OCI-LY7 (cell line): Measurements from ENCODE around the gene BCL3. TPM values are rescaled to one million over a fixed set of nuclear protein-coding genes. Genes with fewer than 3 reads are reported as not detected.

Experiments
- BruUV-seq: library from RNA; stranded (reverse); fragments of 400-500 nt; replicated peaks from 2 replicates; lab custom pipeline; 2021; lab: Mats Ljungman, UMichigan
- CTCF ChIA-PET: fragments of 300-600 bp; sonication (Branson Sonifier 250); formaldehyde crosslinking; loops from one replicate; lab custom pipeline; 2022; ENCODE audit warnings: antibody characterized with exemption; ENCODE audit not compliant: unreplicated experiment; lab: Charles Lee
- POLR2A ChIA-PET: fragments of 300-600 bp; sonication (Branson Sonifier 250); formaldehyde crosslinking; loops from one replicate; lab custom pipeline; 2022; ENCODE audit warnings: antibody characterized with exemption; lab: Charles Lee
- DNase-seq: peaks from one replicate; pipeline ENCODE4 v3.0.0-alpha.2; 2015; ENCODE audit warnings: low spot score
- H2AFZ ChIP-seq: fragments of 200-600 bp; sonication (generic), shearing (Covaris generic); 2 replicates; pipeline ENCODE4 v1.6.1; 2014; ENCODE audit warnings: mild to moderate bottlenecking, antibody characterized with exemption, low read length, moderate library complexity
- H3K27ac ChIP-seq: fragments of 200-600 bp; sonication (generic); 2 replicates; pipeline ENCODE4 v1.5.1; 2014; ENCODE audit warnings: mixed run types, low read depth, mild to moderate bottlenecking, moderate library complexity, low read length, inconsistent platforms; ENCODE audit not compliant: poor library complexity, severe bottlenecking
- H3K36me3 ChIP-seq: fragments of 200-600 bp; sonication (generic); 2 replicates; pipeline ENCODE4 v1.6.1; 2014; ENCODE audit warnings: mild to moderate bottlenecking, antibody characterized with exemption, low read length, moderate library complexity, mixed read lengths; ENCODE audit not compliant: insufficient read depth
- H3K4me1 ChIP-seq: fragments of 200-600 bp; sonication (generic); 2 replicates; pipeline ENCODE4 v1.5.1; 2014; ENCODE audit warnings: mild to moderate bottlenecking, low read length; ENCODE audit not compliant: insufficient read depth, poor library complexity, severe bottlenecking
- H3K4me2 ChIP-seq: fragments of 200-600 bp; sonication (generic); 2 replicates; pipeline ENCODE4 v1.6.1; 2014; ENCODE audit warnings: mild to moderate bottlenecking, low read length
- H3K4me3 ChIP-seq: fragments of 200-600 bp; sonication (generic); 2 replicates; pipeline ENCODE4 v1.5.1; 2014; ENCODE audit warnings: mild to moderate bottlenecking, low read depth, low read length; ENCODE audit not compliant: poor library complexity, severe bottlenecking
- H3K79me2 ChIP-seq: fragments of 200-600 bp; sonication (generic); 2 replicates; pipeline ENCODE4 v1.6.1; 2016; ENCODE audit warnings: low read depth, mild to moderate bottlenecking, low read length, moderate library complexity, mixed read lengths; ENCODE audit not compliant: insufficient read depth
- H3K9me2 ChIP-seq: fragments of 200-600 bp; sonication (generic); 2 replicates; pipeline ENCODE4 v1.6.1; 2016; ENCODE audit warnings: mild to moderate bottlenecking, low read length, mixed read lengths; ENCODE audit not compliant: insufficient read depth
- H3K9me3 ChIP-seq: fragments of 200-600 bp; sonication (generic); 2 replicates; pipeline ENCODE4 v1.6.1; 2014; ENCODE audit warnings: mild to moderate bottlenecking, mixed run types, low read length, mixed read lengths
- H4K20me1 ChIP-seq: fragments of 200-600 bp; sonication (generic); 2 replicates; pipeline ENCODE4 v1.6.1; 2014; ENCODE audit warnings: mild to moderate bottlenecking, antibody characterized with exemption, low read length, moderate library complexity, mixed read lengths; ENCODE audit not compliant: insufficient read depth
- EZH2phosphoT487 ChIP-seq: fragments of 200-600 bp; sonication (generic); IDR thresholded peaks from 2 replicates; pipeline ENCODE4 v1.6.1; 2018; ENCODE audit warnings: low read depth, borderline replicate concordance, mild to moderate bottlenecking, mixed run types, antibody characterized with exemption, low read length, moderate library complexity, mixed read lengths
- intact Hi-C: fragments of 100-400 bp; cut with micrococcal nuclease; formaldehyde crosslinking; loops from one replicate; pipeline ENCODE4 v1.10.0; 2022; ENCODE audit not compliant: unreplicated experiment
- total RNA-seq, 2 experiments: library from RNA; depleted of rRNA in 1 of 2; stranded (reverse); fragments of >200 nt in 1 of 2; shearing (Covaris generic) in 1 of 2; gene quantifications; 2 replicates each; pipeline ENCODE4 v1.2.3, GENCODE V29; 2014 to 2022
- TF ChIP-seq, protein P1 (sequence below): fragments of 200-600 bp; sonication (generic); conservative IDR thresholded peaks from 2 replicates; pipeline ENCODE4 v1.5.1; 2014; ENCODE audit warnings: mild to moderate bottlenecking, antibody characterized with exemption, low read length, moderate library complexity, mixed read lengths

Gene BCL3
- total RNA-seq, 2 experiments from 2014 or later: 10.2 to 18.6 TPM

DNA sequence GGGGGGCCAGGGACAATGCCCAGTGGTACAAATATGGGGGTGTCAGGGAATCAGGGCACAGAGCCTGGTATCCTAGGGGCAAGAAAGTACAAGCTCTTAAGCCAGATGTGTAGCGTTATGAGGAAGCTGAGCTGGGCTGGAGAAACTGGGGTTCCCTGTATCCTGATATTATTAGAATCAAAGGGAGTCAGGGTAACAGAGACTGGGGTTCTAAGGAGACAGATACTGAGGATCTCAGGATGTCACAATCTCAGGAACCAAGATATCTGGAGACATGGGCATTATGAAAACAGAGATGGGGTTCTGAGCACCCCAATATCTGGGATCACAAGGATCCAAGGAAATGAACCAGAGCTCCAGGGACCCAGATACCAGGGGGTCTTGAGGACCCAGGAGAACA is 784 bp downstream of the BCL3 start:
- CTCF ChIA-PET: no interaction called here
- peak overlapping the region; percentile 95 for H3K27ac ChIP-seq
- H3K9me3 ChIP-seq: no peaks in the 10 kb centered on the region
- TF ChIP-seq, protein P1, sequence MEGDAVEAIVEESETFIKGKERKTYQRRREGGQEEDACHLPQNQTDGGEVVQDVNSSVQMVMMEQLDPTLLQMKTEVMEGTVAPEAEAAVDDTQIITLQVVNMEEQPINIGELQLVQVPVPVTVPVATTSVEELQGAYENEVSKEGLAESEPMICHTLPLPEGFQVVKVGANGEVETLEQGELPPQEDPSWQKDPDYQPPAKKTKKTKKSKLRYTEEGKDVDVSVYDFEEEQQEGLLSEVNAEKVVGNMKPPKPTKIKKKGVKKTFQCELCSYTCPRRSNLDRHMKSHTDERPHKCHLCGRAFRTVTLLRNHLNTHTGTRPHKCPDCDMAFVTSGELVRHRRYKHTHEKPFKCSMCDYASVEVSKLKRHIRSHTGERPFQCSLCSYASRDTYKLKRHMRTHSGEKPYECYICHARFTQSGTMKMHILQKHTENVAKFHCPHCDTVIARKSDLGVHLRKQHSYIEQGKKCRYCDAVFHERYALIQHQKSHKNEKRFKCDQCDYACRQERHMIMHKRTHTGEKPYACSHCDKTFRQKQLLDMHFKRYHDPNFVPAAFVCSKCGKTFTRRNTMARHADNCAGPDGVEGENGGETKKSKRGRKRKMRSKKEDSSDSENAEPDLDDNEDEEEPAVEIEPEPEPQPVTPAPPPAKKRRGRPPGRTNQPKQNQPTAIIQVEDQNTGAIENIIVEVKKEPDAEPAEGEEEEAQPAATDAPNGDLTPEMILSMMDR: no peak
- no peak for TF ChIP-seq EZH2phosphoT487
- H3K79me2 ChIP-seq: peaks cover 31% of the 10 kb centered on the region
- DNase-seq: no peak
- POLR2A ChIA-PET: interaction anchor here (0.6 kb wide), 2 partner anchors 91 to 285 kb away, joined by 3 read pairs; no protein-coding TSS in a partner anchor
- no peak overlapping the region for H2AFZ ChIP-seq
- intact Hi-C loops: no loop called here
- H4K20me1 ChIP-seq: no peaks in the 10 kb centered on the region
- peak overlapping the region; percentile 84 for H3K4me3 ChIP-seq
- peaks cover 60% of the 10 kb centered on the region for H3K4me1 ChIP-seq
- peaks cover 28% of the 10 kb centered on the region; the same call in 1 of the 2 replicates for H3K36me3 ChIP-seq
- H3K9me2 ChIP-seq: no peaks in the 10 kb centered on the region
- peak overlapping the region; percentile 79 for H3K4me2 ChIP-seq
- no TSS peak for BruUV-seq

- Histone ChIP-seq H3K27ac (peak overlapping the region; percentile 95), H2AFZ (no peak overlapping the region), H3K79me2 (peaks cover 35% of the 10 kb centered on the region), H3K9me2 (no peaks in the 10 kb centered on the region), H3K9me3 (no peaks in the 10 kb centered on the region), H3K4me3 (peak overlapping the region; percentile 84), H3K4me1 (peaks cover 63% of the 10 kb centered on the region), H4K20me1 (no peaks in the 10 kb centered on the region), H3K36me3 (peaks cover 33% of the 10 kb centered on the region; the same call in 1 of the 2 replicates), H3K4me2 (peak overlapping the region; percentile 79)
- no peak for TF ChIP-seq EZH2phosphoT487
- TF ChIP-seq, protein P1: no peak
- no peak for DNase-seq
- no TSS peak for BruUV-seq
- intact Hi-C loops: loop anchor here (5.0 to 10.0 kb wide), 2 partner anchors 255 to 327 kb away; partner anchors contain the start of genes GEMIN7, RELB and ZNF296
- ChIA-PET POLR2A (interaction anchor here (0.6 kb wide), 1 partner anchor 90 kb away, joined by 3 read pairs; no protein-coding TSS in a partner anchor), CTCF (no interaction called here)
Observed at GRCh38 chr19:44749994-44750393, 1.5 kb downstream of the BCL3 start.
